ENCODE results near the gene PUS3.
A peak's percentile ranks its signal among the peaks of the same experiment; 100 is the strongest.

Gene PUS3

DNA sequence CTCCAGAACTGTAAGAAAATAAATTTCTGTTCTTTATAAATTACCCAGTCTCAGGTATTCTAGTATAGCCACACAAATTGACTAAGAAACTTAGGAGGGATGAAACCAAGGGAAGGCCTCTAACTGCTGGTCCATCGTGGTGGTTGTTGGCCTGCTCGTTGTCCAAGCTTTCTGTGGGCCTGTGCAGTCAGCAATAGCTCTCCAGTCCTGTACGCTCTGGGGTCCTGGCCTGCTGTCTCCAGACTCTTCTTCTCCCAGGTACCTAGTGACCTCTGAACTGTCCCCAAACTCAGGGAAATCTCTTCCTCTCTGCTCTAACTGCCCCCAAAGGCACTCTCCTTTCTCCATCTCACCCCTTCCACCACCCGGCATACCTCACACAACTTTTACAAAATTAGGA, 37.1 kb upstream of the PUS3 start:
- DNase-seq: no peak

DNA sequence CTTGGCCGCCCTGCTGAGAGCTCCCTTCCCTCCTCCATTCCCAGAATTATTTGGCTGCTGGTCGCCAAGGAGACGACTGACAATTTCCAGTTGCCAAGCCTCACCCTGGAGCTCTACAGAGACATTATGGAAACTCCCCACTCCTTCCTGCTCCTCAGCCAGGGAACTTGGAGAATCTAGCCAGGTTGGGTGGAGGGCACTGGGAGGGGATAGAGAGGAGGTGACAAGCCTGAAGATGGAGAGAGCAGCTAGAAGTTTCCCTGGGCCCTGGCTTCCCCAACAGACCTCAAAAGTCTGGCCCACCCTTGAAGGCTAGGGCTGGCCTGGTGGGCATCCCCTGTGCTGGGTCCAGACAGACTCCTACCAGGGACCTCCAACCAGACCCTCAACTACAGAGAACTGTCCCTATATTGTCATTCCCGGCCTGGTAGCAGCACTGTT, 36.1 kb upstream of the PUS3 start:
- DNase-seq: no peak

DNA sequence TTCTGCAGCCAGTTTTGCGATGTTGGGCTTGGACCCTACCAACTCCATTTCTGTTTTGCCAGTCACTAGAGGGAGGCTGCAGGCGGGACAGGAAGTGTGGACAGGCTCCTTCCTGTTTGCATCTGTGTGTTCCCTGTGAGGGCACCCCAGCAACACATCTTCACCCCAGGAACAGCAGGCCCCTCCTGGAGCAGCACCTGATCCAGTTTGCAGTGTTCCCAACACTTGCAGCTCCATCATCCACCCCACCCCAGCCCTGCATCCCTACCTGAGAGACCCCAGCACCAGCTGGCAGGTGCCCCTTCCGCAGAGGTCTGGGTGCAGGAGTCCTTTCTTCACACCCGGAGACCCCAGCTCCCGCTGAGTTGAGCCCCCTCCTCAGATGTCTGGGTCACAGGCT, 35.4 kb upstream of the PUS3 start:
- DNase-seq: no peak

DNA sequence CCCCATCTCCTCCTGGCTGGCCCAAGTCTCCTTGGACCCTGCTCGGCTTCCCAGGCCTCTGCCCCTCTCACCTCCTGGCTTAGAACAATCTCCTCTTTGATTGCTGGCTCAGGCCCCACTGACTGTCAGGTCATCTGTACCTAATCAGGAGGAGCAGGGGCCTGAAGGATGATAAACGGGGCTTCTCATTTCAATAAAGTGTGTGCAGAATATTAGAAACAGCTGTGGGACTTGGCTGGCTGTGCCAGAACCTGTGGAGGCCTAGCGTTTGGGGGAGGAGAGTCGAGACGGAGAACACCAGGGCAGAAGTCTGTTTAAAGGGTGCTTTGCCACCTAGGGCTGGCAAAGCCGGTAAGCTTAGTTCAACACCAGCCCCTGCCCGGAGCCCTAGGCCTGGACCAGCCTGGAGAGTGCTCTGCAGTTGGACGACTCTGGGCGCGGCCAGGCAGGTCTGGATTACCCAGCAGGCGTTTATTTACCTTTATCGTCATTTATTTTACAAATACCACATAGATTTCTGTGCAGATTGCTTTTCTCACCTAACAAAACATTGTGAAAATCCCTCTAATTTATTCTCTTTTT, 32.7 kb upstream of the PUS3 start:
- no peak for DNase-seq

DNA sequence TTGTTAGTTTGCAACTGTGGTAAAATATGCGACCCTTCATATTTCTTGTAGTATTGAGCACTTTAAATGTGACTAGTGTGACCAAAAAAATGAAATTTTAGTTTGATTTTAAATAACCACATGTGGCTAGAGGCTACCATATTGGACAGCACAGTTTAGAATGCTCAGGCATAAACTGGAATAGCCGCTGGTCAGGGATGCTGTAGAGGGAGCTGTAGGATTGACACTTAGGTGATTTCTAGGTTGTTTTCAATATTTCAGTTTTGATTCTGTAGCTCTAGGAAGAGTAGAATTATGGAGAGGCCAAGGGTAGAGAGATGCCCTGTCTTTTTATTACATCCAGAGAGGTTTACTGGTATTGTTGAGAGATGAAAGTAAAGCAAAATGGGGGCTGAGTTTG, 32.0 kb upstream of the PUS3 start:
- DNase-seq: no peak

DNA sequence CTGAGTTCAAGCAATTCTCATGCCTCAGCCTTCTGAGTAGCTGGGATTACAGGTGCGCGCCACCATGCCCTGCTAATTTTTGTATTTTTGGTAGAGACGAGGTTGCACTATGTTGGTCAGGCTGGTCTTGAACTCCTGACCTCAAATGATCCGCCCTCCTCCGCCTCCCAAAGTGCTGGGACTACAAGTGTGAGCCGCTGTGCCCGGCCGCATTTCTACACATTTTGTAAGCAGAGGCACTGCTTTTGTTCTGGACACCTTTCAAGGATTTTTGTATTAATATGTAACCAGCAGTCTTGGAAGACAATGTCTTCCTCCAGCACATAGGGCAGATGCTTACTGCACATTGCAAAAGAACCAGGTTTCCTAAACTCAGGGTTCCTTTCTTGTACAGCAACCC, 31.5 kb upstream of the PUS3 start:
- no peak for DNase-seq

DNA sequence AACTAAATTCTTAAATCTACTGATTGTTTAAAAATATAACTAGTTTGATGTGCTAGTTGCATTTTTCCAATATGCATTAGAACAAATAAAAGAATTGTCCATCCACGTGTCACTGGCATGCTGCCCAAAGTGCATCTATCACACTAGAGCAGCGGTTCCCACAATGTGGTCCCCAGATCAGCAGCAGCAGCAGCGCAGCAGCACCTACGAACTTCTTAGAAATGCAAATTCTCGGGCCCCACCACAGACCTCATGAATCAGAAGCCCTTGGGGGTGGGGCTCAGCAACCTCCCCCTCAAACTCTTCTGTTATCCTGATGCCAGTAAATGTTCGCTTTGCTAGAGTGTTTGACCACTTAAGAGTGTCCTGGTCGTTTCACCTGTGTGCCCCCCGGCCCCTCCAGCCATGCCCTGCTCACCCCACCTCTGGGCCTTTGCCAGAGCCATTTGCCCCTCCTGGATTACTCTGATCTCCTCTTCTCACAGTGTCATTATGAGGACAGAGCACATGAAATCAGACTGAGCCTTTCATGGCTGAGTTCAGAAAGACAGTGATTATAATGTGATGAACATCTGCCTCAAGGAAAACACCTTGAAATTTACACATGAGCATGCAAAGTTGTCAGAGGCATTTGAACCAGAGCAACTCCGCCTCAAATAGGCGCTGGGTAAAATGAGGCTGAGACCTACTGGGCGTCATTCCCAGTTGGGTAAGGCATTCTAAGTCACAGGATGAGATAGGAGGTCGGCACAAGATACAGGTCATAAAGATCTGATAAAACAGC, 30.2 kb upstream of the PUS3 start:
- no peak for DNase-seq

DNA sequence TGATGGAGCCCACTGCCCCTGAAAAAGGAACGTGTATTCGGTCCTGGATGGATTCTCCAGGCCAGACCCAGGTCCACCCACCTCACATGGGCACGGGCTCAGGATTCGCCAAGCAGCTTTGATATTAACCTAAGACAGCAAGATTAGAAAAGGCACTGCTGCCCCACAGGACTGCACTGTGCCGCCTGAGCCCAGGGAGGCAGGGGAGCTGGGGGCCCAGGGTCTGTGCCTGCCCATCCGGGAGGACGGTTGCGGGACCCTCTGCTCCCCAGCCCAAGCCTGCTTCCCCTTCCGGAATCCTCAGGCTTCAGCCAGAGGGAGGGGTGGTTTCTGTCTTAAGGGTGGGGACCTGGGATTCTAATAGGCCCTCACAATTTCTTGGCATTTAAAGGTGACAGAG, 29.3 kb upstream of the PUS3 start:
- DNase-seq: no peak

DNA sequence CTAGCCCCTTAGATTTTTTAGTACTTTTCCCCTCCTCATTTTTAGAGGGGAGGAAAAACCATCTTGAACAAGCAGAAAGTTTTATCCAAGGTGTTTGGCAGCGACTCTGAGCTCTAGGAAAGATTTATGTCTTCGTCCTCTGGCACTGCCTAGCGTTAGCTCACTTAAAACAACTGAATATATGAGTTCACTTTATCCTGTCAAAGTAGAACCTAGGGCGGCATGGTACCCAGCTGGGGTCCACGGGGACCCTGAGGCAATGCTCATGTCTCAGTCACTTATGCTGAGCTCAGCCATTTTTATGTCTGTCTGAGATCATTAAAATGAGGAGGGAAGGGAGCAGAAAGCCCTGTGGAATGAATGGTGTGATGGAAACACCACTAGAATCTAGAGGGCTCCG, 28.7 kb upstream of the PUS3 start:
- DNase-seq: no peak

DNA sequence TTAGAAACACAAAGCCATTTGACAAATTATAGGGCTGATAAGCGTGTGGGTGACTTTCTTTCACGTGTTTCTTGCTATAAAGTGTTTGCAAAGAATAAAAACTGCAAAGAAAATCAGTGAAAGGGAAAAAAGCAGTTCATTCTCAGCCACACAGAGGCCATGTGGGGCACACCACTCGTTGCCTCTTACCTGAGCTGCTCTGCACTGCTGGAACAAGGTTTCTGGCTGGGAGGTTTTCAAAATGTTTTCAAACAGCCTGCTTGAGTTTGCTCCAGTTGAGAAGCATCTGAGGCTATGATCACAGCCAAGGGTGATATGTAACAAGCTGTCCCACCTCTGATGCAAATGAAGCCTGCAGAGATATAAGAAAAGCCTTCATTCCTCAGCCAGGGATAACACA, 28.1 kb upstream of the PUS3 start:
- DNase-seq: no peak

DNA sequence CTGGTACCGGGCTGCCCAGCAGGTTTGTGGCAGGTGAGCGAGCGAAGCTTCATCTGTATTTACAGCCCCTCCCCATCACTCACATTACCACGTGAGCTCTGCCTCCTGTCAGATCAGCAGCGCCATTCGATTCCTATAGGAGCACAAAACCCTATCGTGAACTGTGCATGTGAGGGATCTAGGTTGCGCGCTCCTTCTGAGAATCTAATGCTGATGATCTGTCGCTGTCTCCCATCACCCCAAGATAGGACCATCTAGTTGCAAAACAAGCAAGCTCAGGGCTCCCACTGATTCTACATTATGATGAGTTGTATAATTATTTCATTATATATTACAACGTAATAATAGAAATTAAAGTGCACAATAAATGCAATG, 27.1 kb upstream of the PUS3 start:
- no peak for DNase-seq

DNA sequence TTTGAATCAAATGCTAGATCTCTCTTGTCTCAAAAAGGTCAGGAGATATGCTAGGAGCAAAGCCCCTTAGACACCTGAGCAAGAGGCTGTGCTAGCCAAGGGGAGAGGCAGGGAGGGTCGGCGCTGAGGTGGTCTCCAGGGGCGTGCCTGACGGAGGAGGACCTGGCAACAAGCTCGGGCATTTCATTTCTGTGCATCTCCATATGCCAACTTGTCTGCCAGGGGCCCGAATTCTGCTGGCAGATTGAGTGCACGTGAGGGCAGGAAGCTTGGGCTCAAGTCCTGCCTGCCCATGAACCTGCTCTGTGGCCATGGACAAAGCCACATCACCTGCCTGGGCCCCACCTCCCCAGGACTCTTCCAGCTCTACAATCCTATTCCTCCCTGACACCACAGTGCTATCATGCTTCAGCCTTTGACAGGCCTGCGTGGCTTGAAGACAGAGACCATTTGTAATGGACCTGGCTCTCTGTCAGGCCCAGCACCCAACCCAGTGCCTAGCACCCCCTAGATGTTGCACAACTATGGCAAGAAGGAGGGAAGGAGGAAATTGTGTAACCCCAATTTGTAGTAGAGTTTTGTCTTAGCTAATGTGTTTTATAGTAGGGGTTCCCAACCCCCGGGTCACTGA, 26.6 kb upstream of the PUS3 start:
- DNase-seq: no peak

DNA sequence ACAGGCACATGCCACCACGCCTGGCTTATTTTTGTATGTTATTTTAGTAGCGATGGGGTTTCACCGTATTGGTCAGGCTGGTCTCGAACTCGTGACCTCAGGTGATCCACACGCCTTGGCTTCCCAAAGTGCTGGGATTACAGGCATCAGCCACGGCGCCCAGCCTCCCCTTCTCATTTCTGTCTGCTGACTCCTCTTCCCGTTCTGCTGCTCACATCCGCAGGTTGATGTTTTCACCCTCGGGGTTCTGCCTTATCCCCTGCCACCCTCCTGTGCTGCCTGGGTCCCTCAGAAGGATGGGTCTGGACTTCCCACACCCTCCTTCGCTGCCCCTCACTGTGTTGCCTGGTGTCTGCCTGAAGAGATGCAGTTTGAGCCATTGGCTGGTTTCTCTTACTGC, 23.7 kb upstream of the PUS3 start:
- DNase-seq: no peak

DNA sequence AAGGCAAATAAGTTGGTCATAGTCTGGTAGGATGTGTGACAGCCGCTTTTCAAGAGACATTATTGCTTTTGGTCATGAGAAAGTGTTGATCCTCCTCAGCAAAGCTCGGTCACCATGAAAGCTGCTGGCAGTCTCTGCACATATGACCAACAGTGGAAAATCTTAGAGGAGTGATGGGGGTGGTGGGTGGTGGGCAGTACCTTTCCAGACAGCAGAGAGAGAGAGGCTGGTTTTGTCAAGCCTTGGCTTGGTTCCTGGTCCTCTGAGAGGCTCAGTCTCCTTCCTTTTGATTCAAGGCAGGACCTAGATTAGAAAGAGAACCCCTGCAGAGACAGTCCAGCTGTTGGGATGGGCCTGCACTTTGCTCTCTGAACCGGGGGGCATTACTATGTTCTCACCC, 22.8 kb upstream of the PUS3 start:
- no peak for DNase-seq

DNA sequence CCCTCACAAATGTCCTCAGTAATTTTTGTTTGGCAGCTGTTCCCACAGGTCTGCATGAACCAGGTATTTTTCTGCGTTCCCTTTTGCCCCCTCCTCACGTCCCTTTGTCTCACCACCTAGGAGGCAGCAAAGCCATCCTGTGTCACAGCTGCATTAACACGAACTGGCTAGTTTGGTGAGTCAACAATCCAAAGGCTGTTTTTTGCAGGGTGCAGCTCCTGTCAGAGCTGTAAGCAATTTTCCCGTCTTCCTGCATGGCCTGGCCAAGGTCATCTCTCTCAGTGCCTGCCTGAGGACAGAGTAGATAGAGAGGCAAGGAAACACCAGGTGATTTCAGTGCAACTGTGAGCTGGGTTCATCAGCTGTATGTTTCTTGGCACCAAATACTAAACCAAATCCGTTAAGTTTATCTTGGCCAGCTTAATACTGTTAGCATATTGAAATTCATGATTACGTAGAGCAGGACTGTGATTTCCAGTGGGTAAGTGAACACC, 22.3 kb upstream of the PUS3 start:
- DNase-seq: no peak

DNA sequence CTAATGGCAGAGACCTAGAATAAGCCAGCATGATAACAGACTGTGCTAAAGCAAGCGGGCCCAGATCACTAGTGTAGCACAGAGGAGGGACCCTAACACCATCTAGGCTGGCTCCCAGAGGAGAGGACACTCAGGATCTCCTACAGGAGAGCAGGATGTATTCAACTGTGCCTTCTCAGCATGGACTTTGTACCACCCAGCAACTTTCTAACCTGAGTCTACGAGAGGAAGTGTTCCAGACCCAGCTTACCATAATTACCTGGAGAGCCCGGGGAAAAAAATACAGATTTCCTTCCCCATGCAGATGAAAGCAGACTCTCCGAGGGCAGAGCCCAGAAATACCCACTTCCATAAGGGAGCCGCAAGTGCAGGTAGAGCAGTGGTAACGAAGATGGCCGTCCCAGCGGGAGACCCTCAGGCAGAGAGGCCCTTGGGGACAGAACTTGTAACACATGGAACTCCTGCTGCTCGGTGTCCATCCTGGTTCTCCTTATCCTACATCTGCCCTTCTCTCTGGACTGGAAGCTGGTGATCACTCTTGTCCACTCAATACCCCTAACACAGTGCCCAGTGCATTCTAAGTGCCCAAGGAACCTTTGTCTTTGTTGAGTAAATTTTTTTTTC, 21.5 kb upstream of the PUS3 start:
- DNase-seq: no peak

DNA sequence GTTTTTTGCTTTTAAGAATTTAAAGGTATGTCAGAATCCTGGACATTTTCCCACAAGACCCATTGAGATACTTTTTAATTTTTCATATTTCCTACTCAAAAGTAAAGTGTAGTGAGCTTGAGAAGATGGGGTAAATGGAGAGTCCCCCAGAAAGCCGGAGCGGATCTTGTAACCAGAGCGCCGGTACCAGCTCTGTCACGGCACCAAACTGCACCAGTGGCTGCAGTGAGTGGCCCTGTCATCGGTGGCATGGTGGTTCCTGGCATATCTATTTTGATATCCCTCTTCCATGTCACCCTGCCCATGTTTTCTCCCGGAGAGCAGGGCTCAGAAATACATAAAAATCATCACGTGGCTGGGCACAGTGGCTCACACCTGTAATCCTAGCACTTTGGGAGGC, 20.6 kb upstream of the PUS3 start:
- DNase-seq: no peak

DNA sequence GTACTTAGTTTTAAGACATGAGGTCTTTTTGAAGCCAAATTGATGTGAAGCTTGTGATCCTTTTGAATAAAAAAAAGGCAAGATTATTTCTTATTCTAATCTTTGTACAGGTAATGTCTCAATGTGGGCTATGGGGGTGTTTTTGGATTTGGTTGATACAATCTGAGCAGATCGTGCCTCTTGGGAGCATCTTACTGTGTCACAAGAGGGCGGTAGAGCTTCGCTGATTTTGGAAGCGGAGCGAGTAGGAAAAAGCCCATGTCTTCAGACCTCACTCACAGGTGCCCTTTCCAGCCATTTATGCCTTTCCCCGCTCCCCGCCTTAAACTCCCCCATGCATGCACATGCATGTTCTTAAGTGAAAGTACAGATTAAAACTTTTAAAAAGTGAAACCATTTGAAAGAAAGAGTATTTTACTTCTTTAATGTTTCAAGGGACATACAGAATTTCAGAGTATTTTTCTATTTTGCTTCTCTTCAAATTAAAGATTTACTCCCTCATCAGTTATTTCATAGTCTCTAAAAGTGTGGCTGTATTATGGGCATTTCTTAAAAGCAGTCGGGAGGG, 20.1 kb upstream of the PUS3 start:
- peak; percentile 33 for DNase-seq

DNA sequence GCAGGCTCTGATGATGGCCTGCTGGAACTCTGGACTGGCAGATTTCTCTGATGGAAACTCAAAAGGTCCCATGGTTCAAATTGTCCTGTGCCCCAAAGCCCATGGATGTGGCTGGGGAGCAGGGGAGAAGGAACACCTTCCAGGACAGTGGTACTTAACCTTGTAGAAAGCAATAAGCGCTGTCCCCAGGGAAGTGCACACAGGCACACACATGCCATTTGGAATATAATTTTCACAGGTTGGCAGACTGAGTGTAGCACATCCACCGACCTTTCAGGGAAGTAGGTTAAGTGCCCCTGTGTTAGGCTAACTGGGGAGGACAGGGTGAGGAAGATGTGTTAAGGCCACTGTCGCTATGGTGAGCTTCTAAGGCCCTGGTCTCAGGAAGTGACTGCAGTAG, 19.1 kb upstream of the PUS3 start:
- no peak for DNase-seq

DNA sequence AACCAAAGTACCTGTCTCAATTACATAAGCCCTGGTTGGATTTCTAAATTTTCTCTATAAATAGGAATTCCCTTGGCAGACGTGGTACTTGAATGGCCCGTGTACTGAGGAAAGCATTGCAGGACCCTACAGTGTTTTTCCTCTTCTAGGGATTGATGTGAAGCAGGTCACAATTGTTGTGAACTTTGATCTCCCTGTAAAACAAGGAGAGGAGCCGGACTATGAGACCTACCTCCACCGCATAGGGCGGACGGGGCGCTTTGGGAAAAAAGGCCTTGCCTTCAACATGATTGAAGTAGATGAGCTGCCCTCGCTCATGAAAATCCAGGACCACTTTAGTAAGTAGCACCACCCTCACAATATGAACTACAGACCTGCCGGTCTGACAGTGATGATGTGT, 18.0 kb upstream of the PUS3 start:
- no peak for DNase-seq

DNA sequence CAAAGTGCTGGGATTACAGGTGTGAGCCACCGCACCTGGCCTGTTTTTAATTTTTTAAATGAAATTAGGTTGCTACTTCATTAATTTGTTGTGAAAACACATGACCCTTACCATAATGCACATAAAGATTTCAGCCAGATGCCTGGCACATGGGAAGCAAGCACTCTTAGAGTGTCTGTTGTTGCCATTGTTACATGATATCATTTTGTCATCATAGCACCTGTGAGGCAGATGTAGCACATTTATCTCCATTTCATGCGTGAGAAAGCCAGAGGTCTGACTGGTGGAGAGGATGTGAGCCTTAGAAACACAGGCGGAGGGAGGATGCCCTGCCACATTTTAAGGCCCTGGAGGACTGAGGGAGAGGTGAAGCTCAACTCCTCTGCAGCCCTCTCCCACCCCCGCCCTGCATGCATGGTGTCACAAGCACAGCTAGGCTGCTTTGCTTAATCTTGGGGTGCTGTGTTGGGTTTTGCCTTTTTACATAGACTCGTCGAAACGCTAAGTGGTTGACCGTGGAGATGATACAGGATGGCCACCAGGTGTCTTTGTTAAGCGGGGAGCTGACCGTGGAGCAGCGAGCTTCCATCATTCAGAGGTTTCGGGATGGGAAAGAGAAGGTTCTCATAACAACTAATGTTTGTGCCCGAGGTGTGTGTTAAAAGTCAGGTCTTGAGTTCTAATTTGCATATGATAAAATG, 15.3 kb upstream of the PUS3 start:
- DNase-seq: no peak

DNA sequence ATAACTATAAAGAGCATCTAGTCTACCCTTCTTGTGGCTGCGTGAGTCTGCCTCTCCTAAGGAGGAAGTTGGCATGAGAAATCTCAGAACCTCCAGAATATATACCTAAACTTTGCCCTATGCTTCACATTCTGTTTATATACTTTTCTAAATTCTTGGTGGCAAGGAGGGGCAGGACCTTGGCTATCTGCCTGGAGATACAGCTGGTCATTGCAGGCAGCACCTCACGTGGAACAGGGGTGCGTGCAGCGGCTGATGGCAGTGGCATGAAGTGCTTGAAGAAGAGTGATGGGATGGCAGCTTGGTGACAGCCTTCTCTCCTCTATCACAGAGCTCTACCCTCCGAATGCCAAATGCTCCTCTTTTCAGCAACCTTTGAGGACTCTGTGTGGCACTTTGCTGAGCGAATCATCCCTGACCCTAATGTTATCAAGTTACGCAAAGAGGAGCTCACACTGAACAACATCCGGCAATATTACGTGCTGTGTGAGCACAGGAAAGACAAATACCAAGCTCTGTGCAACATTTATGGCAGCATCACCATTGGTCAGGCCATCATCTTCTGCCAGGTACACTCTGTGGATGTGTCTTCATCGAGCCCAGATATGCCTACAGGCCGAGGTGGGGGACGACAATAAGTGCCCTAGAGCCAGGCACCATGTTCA, 13.8 kb upstream of the PUS3 start:
- DNase-seq: no peak

Data from NCI-H2107 (cell line).